Liver (tissue), 9 donors: ENCODE data around the gene DLL1. TPM values are rescaled to one million over a fixed set of nuclear protein-coding genes. Genes with fewer than 3 reads are reported as not detected.

Experiments used
- DNase-seq: peaks from one replicate; pipeline ENCODE4 v3.0.0-alpha.2; 2017; ENCODE audit warnings: low spot score
- H3K27ac ChIP-seq, 2 donors: one replicate each; pipeline ENCODE4 v1.7.0; 2013; ENCODE audit warnings: inconsistent platforms in 2 of 2, low read length in 2 of 2, control low read depth in 1 of 2, low read depth in 1 of 2, mild to moderate bottlenecking in 1 of 2
- H3K27me3 ChIP-seq, 4 donors: one replicate each; pipeline versions ENCODE4 v1.6.1 to v1.7.0; 2013; ENCODE audit warnings: low read length in 3 of 4, inconsistent platforms in 1 of 4, mild to moderate bottlenecking in 1 of 4, moderate library complexity in 1 of 4; ENCODE audit not compliant: control insufficient read depth in 4 of 4, insufficient read depth in 4 of 4
- H3K36me3 ChIP-seq, 4 donors: one replicate each; pipeline versions ENCODE4 v1.6.1 to v1.7.0; 2013; ENCODE audit warnings: low read length in 3 of 4, mild to moderate bottlenecking in 3 of 4, low read depth in 1 of 4, moderate library complexity in 1 of 4; ENCODE audit not compliant: control insufficient read depth in 4 of 4, insufficient read depth in 3 of 4
- H3K4me1 ChIP-seq, 4 donors: one replicate each; pipeline versions ENCODE4 v1.6.1 to v1.7.0; 2013; ENCODE audit warnings: low read length in 3 of 4, mild to moderate bottlenecking in 3 of 4, moderate library complexity in 1 of 4; ENCODE audit not compliant: control insufficient read depth in 4 of 4, insufficient read depth in 4 of 4
- H3K4me3 ChIP-seq, 3 donors: one replicate each; pipeline versions ENCODE4 v1.6.1 to v1.7.0; 2013; ENCODE audit warnings: low read length in 3 of 3, control low read depth in 1 of 3, low read depth in 1 of 3, mild to moderate bottlenecking in 1 of 3
- H3K9ac ChIP-seq, 2 donors: one replicate each; pipeline ENCODE4 v1.7.0; 2013; ENCODE audit warnings: low read length in 2 of 2, mild to moderate bottlenecking in 2 of 2, moderate library complexity in 2 of 2, control low read depth in 1 of 2, low read depth in 1 of 2
- H3K9me3 ChIP-seq, 4 donors: one replicate each; pipeline versions ENCODE4 v1.6.1 to v1.7.0; 2013; ENCODE audit warnings: low read length in 3 of 4; ENCODE audit not compliant: control insufficient read depth in 4 of 4
- ATF3 ChIP-seq: IDR thresholded peaks from 2 replicates; pipeline ENCODE4 v1.6.1; 2016; ENCODE audit warnings: antibody characterized with exemption
- CTCF ChIP-seq: fragments of 150-350 bp; IDR thresholded peaks from 2 replicates; pipeline ENCODE4 v1.5.1; 2017; ENCODE audit warnings: improper control_type of control experiment, low read depth, low read length; ENCODE audit not compliant: missing input control
- EGR1 ChIP-seq, 2 donors: IDR thresholded peaks; 2 replicates each; pipeline ENCODE4 v1.6.1; 2016 to 2018; ENCODE audit warnings: antibody characterized with exemption in 2 of 2, low read depth in 2 of 2
- FOXA1 ChIP-seq: IDR thresholded peaks from 2 replicates; pipeline ENCODE4 v1.6.1; 2016; ENCODE audit warnings: antibody characterized with exemption
- GABPA ChIP-seq, 2 donors: IDR thresholded peaks in 1 of 2; conservative IDR thresholded peaks in 1 of 2; 2 replicates each; pipeline ENCODE4 v1.6.1; 2016; ENCODE audit warnings: antibody characterized with exemption in 2 of 2, mild to moderate bottlenecking in 1 of 2, moderate library complexity in 1 of 2
- HNF4A ChIP-seq, 2 donors: conservative IDR thresholded peaks; 2 replicates each; pipeline ENCODE4 v1.6.1; 2016; ENCODE audit warnings: antibody characterized with exemption in 2 of 2, mild to moderate bottlenecking in 2 of 2
- HNF4G ChIP-seq: IDR thresholded peaks from 2 replicates; pipeline ENCODE4 v1.6.1; 2016; ENCODE audit warnings: antibody characterized with exemption
- JUND ChIP-seq, 2 donors: IDR thresholded peaks; 2 replicates each; pipeline ENCODE4 v1.6.1; 2016; ENCODE audit warnings: antibody characterized with exemption in 2 of 2
- MAX ChIP-seq: IDR thresholded peaks from 2 replicates; pipeline ENCODE4 v1.6.1; 2016; ENCODE audit warnings: antibody characterized with exemption
- NR2F2 ChIP-seq: IDR thresholded peaks from 2 replicates; pipeline ENCODE4 v1.6.1; 2016; ENCODE audit warnings: antibody characterized with exemption
- RAD21 ChIP-seq, 2 donors: IDR thresholded peaks; 2 replicates each; pipeline ENCODE4 v1.6.1; 2016; ENCODE audit warnings: antibody characterized with exemption in 2 of 2, mild to moderate bottlenecking in 2 of 2
- RXRA ChIP-seq, 2 donors: IDR thresholded peaks; 2 replicates each; pipeline ENCODE4 v1.6.1; 2017 to 2018; ENCODE audit warnings: antibody characterized with exemption in 2 of 2, mild to moderate bottlenecking in 1 of 2
- SP1 ChIP-seq: IDR thresholded peaks from 2 replicates; pipeline ENCODE4 v1.6.1; 2018; ENCODE audit warnings: antibody characterized with exemption, mild to moderate bottlenecking
- TAF1 ChIP-seq: conservative IDR thresholded peaks from 2 replicates; pipeline ENCODE4 v1.6.1; 2016; ENCODE audit warnings: antibody characterized with exemption, mild to moderate bottlenecking
- YY1 ChIP-seq: IDR thresholded peaks from 2 replicates; pipeline ENCODE4 v1.6.1; 2016; ENCODE audit warnings: antibody characterized with exemption, mild to moderate bottlenecking
- ZBTB33 ChIP-seq: IDR thresholded peaks from 2 replicates; pipeline ENCODE4 v1.6.1; 2016; ENCODE audit warnings: antibody characterized with exemption
- WGBS: extraction: QIAGEN DNeasy Blood & Tissue Kit; methylation state at CpG from one replicate; pipeline ENCODE4 v1.1.7; 2013; 5-methylcytosine and 5-hydroxymethylcytosine counted together
- polyA plus RNA-seq, 2 donors: library from polyadenylated mRNA; stranded (reverse) in 1 of 2; unstranded in 1 of 2; fragments of 200-250 nt in 1 of 2; fragments of >200 nt in 1 of 2; fragmentation: Nextera tagmentation in 1 of 2; extraction: Ambion mirVana in 1 of 2; gene quantifications; one replicate each; pipeline versions ENCODE4 v1.2.1 to v1.2.3, GENCODE V29; 2013 to 2015
- total RNA-seq, 2 donors: library from RNA; depleted of rRNA; stranded (reverse); fragments of >200 nt; gene quantifications; one replicate each; pipeline ENCODE4 v1.2.3, GENCODE V29; 2014
- donor health status: healthy.
- donor health status: healthy.
- donor health status: healthy.
- donor health status: healthy.
- donor health status: healthy.

DLL1 gene
- total and polyA plus RNA-seq, 4 donors = 1.0 to 2.3 (median 1.7) TPM

- no peak overlapping the region for H3K9ac ChIP-seq
- WGBS = 93% methylated on average over 1 of the region's 1 CpG
- DNase-seq = no peak
Observed at GRCh38 chr6:170301184-170301583, 10.3 kb upstream of the DLL1 start.

GRCh38 chr6:170298688-170299087 is 7.8 kb upstream of the DLL1 start:
- peaks cover 3 to 20% (median 14%) of the 10 kb centered on the region in 4 donors for H3K4me1 ChIP-seq
- H3K36me3 ChIP-seq = no peaks in the 10 kb centered on the region
- H3K27ac ChIP-seq = no peak overlapping the region
- WGBS = 96% methylated on average over 1 of the region's 1 CpG
- H3K9me3 ChIP-seq = no peaks in the 10 kb centered on the region
- no peak for DNase-seq
- H3K4me3 ChIP-seq = no peak overlapping the region
- TF ChIP-seq CTCF (no peak), RAD21 (IDR thresholded peaks at IDR 0.05) (no peak), NR2F2 (no peak), JUND (IDR thresholded peaks at IDR 0.05) (no peak), ZBTB33 (no peak), HNF4G (no peak), RXRA (IDR thresholded peaks at IDR 0.05) (no peak), ATF3 (no peak), GABPA (IDR thresholded peaks at IDR 0.05 in 1 of 2, conservative IDR thresholded peaks at IDR 0.05 in 1 of 2) (no peak), HNF4A (conservative IDR thresholded peaks at IDR 0.05) (no peak)
- H3K9ac ChIP-seq = no peak overlapping the region
- H3K27me3 ChIP-seq = peaks cover 0 to 15% (median 3%) of the 10 kb centered on the region in 4 donors

More at GRCh38 chr6:170301184-170301583, 10.3 kb upstream of the DLL1 start:
- H3K9me3 ChIP-seq = no peaks in the 10 kb centered on the region
- no peak for TF ChIP-seq HNF4G
- TF ChIP-seq MAX = no peak
- TF ChIP-seq ATF3 = no peak
- no peak for TF ChIP-seq EGR1 (IDR thresholded peaks at IDR 0.05; ENCODE audit: low read depth in 2 of 2)
- TF ChIP-seq FOXA1 = no peak
- no peak for TF ChIP-seq SP1
- TF ChIP-seq TAF1 = no peak
- TF ChIP-seq RAD21 (IDR thresholded peaks at IDR 0.05) = no peak
- TF ChIP-seq YY1 = no peak
- no peak overlapping the region for H3K27ac ChIP-seq
- peaks cover 0 to 2% (median 0%) of the 10 kb centered on the region in 4 donors for H3K27me3 ChIP-seq
- H3K4me3 ChIP-seq = no peak overlapping the region
- H3K4me1 ChIP-seq = peaks cover 4 to 11% (median 9%) of the 10 kb centered on the region in 4 donors
- no peaks in the 10 kb centered on the region for H3K36me3 ChIP-seq
